Activated CD4-positive, alpha-beta T cell treated with anti-CD3 and anti-CD28 coated beads, Interleukin-2, Interleukin-4, amounts not matched to agents 100 ng/mL and 50 ng/mL, durations not matched to agents 16 hours and 8 hours (primary cell): ENCODE data around the gene PRKAB1.
"Not testable (repeated sequence)": the region's sequence is repeated elsewhere in the genome, so short reads cannot be mapped to it uniquely, and the experiment has no call there.

Source experiments
- DNase-seq: peaks from one replicate; pipeline ENCODE4 v3.0.0-alpha.2; 2020; ENCODE audit warnings: low spot score

The PRKAB1 gene

GRCh38 chr12:119684711-119685369, 16.9 kb downstream of the PRKAB1 start:
- DNase-seq = no peak

DNA sequence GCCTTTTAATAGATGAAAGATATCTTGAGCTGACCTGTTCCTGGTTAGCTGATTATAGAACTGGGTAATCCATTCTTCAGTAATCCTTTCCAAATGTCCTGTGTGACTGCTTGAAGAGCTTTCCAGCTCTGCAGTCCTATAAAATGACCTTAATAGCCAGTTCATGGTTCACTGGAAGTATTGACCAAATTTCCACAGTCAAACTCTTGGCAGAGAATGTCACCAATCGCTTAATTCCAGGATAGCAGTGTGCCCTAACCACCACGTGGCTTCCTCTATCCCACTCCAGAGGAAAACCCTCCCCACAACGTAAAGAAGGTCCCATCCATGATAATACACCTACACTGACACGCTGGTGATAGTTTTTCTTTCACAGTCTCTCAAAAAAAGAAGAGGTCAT, 17.4 kb downstream of the PRKAB1 start:
- DNase-seq = no peak

DNA sequence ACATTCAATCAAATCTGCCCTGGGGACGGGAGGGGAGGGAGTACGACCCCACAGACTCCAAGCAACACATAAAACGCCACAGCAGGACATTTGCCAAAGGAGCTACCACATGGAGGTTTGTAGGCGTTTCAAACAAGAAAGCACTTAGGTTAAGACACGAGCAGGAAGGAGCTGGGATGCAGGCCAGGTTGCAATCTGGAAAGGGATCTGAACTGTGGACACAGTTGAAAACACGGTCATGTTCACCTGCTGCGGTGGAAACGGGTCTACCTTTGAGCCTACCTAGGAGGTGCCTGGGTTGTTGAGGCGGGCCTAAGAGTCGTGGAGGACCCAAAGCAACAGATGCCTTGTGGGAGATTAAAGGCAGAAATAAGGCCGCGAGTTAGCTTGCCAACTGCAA, 18.4 kb downstream of the PRKAB1 start:
- no peak for DNase-seq

GRCh38 chr12:119686776-119687175, 18.8 kb downstream of the PRKAB1 start:
- DNase-seq = no peak

GRCh38 chr12:119687406-119687805, 19.5 kb downstream of the PRKAB1 start:
- DNase-seq = no peak

DNA sequence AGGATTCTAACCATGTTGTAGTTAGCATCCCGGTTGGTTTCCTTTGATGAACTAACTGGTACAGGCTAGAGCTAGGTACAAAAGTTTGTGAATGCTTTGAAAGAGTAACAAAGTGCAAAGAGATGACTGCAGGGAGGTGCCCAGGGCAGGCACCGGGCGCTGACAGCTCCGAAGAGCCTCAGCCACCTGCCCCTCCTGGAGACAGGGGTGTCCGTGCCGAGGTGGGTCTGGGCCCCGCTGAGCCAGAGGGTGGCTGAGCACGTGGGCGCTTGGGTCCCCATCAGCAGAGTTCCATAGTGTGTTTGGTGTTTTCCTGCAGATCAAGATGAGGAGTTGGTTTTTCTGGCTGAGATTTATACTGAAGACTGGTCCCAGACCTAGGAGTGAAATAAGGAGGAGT, 19.9 kb downstream of the PRKAB1 start:
- no peak for DNase-seq

DNA sequence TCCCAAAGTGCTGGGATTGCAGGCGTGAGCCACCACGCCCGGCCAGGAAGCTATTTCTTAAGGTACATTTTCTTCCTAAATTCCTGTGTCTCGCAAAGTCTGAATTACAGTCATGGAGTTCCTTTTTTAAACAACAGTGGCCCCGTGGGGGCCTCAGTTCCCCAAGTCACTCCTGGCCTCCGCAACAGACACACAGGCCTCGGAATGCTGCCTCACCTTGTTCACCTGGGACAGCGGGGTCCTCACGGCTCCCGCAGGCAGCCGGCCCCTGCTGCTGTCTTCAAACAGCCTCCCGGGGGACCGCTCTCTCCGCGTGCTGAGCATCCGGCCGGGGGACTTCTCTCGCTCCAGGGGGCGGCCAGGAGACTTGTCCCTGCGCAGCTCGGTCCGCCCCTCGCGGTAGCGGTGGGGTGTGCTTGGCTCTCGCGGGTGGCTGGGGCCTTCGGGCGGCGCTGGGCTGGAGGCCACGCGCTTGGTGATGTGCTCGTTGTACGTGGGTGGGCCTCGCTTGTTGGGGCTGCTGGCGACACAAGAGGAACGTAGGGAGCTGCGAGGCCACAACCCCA, 22.1 kb downstream of the PRKAB1 start:
- DNase-seq = no peak

GRCh38 chr12:119691202-119691810, 23.4 kb downstream of the PRKAB1 start:
- no peak for DNase-seq

DNA sequence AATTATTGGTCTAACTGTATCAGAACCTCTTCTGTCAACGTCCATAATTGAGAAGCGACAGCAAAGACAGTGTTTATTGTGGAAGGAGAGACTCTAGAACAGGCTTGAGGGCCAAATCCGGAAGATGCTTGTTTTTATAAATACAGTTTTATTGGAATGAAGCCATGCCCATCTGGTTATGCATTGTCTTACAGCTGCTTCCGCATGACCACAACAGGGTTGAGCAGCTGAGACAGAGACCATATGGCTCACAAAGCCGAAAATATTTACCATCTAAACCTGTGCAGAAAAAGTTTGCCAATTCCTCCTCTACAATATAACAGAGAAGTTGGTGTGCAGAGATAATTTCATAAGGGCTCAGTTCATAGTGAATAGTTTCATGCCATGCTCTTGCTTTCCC, 24.5 kb downstream of the PRKAB1 start:
- no peak for DNase-seq

GRCh38 chr12:119692997-119693396, 25.1 kb downstream of the PRKAB1 start:
- no peak for DNase-seq

DNA sequence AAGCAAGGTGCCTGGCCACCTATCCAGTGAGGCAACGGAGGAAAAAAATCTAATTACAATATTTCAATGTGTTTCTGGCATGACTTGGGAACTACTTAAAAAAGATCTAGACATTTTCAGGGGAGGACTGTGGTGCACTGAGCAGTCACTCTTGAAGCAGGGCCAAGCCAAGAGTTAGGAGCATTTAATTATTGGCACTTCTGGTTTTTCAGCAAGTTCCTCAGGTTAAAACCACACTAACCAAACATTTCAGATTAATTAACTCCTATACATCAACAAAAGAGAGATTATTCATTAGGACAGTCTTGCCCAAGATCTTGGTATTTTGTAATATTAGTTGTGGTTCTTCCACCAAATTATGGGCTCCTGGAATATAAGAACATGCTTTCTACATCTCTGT, 25.6 kb downstream of the PRKAB1 start:
- no peak for DNase-seq

DNA sequence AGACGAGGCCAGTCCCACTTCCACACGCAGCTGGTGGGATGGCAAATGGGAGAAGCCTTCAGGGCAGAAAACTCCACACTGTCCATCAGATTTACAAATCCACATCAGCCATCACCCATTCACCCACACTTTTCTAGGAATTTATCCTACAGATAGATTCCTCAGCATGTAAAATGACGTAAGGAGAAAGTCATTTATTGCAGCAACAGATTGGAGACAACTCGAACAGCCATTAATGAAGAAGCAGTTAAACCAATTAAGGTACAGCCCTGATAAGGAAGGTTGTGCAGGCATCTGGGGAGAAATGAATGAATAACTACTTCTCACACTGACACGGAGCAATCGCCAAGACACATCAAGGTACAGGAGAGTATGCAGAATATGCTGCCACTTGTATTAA, 26.2 kb downstream of the PRKAB1 start:
- no peak for DNase-seq

- DNase-seq = no peak
These were observed 27.1 kb downstream of the PRKAB1 start for GRCh38 chr12:119695034-119695433.

DNA sequence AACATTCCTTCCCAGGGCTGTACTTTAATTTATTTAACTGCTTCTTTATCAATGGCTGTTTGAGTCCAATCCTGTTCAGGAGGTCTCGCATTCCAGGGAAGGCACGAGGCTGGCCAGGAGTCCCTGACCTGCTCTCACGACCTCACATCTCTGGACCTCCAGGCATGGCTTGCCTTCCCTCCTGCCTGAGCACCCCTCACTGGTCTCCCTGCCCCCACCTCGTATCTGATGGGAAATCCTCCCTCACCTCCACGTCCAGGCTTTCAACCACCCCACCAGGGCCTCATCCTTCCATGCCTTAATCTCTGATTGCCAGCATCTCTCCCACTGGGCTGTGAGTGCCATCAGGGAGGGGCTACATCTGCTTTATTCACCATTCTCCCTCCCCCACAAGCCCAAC, 29.0 kb downstream of the PRKAB1 start:
- DNase-seq = no peak

- DNase-seq = no peak
These were observed 31.3 kb downstream of the PRKAB1 start for GRCh38 chr12:119699199-119699760.

DNA sequence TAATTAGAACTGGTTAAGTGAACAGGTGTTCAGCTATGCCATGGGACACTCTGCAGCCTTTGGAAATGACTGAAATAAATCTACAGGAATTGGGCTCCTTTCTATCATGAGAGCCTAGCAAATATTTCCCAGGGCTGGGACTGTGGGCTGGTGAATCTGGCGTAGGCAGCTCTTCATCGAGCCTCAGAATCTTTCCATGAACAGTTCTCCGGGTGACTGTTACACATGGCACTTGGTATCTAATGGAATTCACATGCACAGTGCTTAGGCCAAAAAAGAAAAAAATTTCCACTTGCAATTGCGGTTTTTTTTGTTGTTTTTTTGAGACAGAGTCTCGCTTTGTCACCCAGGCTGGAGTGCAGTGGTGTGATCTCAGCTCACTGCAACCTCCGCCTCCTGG, 32.1 kb downstream of the PRKAB1 start:
- DNase-seq = no peak

- DNase-seq = no peak
These were observed 36.3 kb downstream of the PRKAB1 start for GRCh38 chr12:119704065-119704747.

GRCh38 chr12:119705182-119705581, 37.2 kb downstream of the PRKAB1 start:
- DNase-seq = no peak

GRCh38 chr12:119706427-119706826, 38.5 kb downstream of the PRKAB1 start:
- not testable (repeated sequence) for DNase-seq

DNA sequence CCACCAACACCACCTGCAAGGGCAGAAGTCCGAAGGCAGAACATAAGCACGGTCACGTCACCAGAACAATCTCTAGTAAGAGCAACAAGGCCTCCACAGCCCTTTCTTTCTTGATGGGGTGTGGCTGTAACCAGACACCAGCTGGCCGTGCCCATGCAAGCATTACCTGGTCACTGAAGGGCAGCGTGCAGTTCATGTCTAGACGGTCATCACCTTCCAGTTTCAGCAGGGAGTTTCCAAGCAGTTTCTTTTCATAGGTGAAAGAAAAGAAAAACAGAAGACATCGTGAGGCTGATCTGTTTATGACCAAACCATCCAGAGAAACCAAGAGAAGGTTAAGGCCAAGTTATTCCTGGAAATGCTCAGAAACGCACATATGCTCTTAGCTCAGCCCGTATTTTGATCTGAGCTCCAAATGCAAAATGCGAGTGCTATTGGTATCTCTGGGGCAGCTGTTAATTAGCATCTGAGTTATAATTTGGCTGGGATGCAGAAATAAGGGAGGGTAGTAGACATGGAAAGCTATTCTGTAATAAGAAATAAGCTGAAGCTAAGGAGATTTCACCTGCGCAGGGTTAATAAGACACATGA, 42.5 kb downstream of the PRKAB1 start:
- DNase-seq = no peak

GRCh38 chr12:119710965-119711551, 43.1 kb downstream of the PRKAB1 start:
- DNase-seq = no peak

GRCh38 chr12:119711693-119712092, 43.8 kb downstream of the PRKAB1 start:
- no peak for DNase-seq
